Endothelial cell of umbilical vein (primary cell): ENCODE data around the gene SRRM2. TPM values are rescaled to one million over a fixed set of nuclear protein-coding genes. Genes with fewer than 3 reads are reported as not detected.

Experiments used
- BruUV-seq: library from RNA; stranded (reverse); fragments of 400-500 nt; replicated peaks from 2 replicates; lab custom pipeline; 2021; lab: Mats Ljungman, UMichigan
- CTCF ChIA-PET: fragments of 300-600, 350-600 bp; sonication (Branson Sonifier 250); formaldehyde crosslinking; loops from one replicate; lab custom pipeline; 2021; ENCODE audit warnings: antibody characterized with exemption, inconsistent platforms; lab: Charles Lee
- POLR2A ChIA-PET: fragments of 300-600, 350-600 bp; sonication (Branson Sonifier 250); formaldehyde crosslinking; loops from one replicate; lab custom pipeline; 2021; ENCODE audit warnings: antibody characterized with exemption, inconsistent platforms; lab: Charles Lee
- DNase-seq: peaks from one replicate; pipeline ENCODE4 v3.0.0-alpha.2; 2011; ENCODE audit warnings: low read depth, low spot score
- FAIRE-seq: peaks from 2 replicates; lab custom pipeline; 2011; peaks lifted over from hg19 to GRCh38; lab: Jason Lieb, UNC
- H2AFZ ChIP-seq: 2 replicates; pipeline ENCODE4 v1.6.0; 2012; ENCODE audit warnings: low read depth, low read length, control low read depth, inconsistent platforms
- H3K27ac ChIP-seq: 2 replicates; pipeline ENCODE4 v1.5.1; 2011; ENCODE audit warnings: low read depth, mild to moderate bottlenecking, control low read depth, low read length, moderate library complexity; ENCODE audit not compliant: insufficient read depth
- H3K27me3 ChIP-seq, 2 experiments: 2 replicates each; pipeline versions ENCODE4 v1.6.0 to v1.6.1; 2011; ENCODE audit warnings: low read length in 2 of 2, mixed read lengths in 1 of 2; ENCODE audit not compliant: control insufficient read depth in 2 of 2, insufficient read depth in 2 of 2
- H3K36me3 ChIP-seq, 2 experiments: 2 replicates in 1 of 2; 3 replicates in 1 of 2; pipeline ENCODE4 v1.5.1; 2011; ENCODE audit warnings: low read length in 2 of 2, mild to moderate bottlenecking in 1 of 2, moderate library complexity in 1 of 2; ENCODE audit not compliant: control insufficient read depth in 2 of 2, insufficient read depth in 2 of 2; ENCODE audit errors: extremely low read depth in 1 of 2
- H3K4me1 ChIP-seq: 3 replicates; pipeline ENCODE4 v1.5.1; 2011; ENCODE audit warnings: mild to moderate bottlenecking, low read length; ENCODE audit not compliant: control insufficient read depth, insufficient read depth; ENCODE audit errors: extremely low read depth
- H3K4me2 ChIP-seq: 2 replicates; pipeline ENCODE4 v1.6.1; 2011; ENCODE audit warnings: low read length, control low read depth, mixed read lengths; ENCODE audit not compliant: insufficient read depth
- H3K4me3 ChIP-seq, 3 experiments: fragments of 200-600 bp in 1 of 3; sonication (generic), shearing (Covaris generic) in 1 of 3; replicated peaks in 1 of 3; 2 replicates each; pipeline ENCODE4 v1.5.1; 2011 to 2016; ENCODE audit warnings: control low read depth in 3 of 3, low read length in 3 of 3, mild to moderate bottlenecking in 2 of 3, inconsistent platforms in 1 of 3, low read depth in 1 of 3, moderate library complexity in 1 of 3; ENCODE audit not compliant: insufficient read depth in 1 of 3
- H3K79me2 ChIP-seq: 2 replicates; pipeline ENCODE4 v1.6.0; 2012; ENCODE audit warnings: low read length, inconsistent platforms; ENCODE audit not compliant: control insufficient read depth, insufficient read depth
- H3K9ac ChIP-seq: replicated peaks from 2 replicates; pipeline ENCODE3; 2011; ENCODE audit warnings: low read length, control low read depth; ENCODE audit not compliant: insufficient read depth; ENCODE audit errors: extremely low read depth
- H3K9me1 ChIP-seq: replicated peaks from 3 replicates; pipeline ENCODE4 v1.6.0; 2011; ENCODE audit warnings: mild to moderate bottlenecking, low read length; ENCODE audit not compliant: control insufficient read depth, insufficient read depth; ENCODE audit errors: extremely low read depth
- H3K9me3 ChIP-seq: replicated peaks from 2 replicates; pipeline ENCODE4 v1.5.1; 2012; ENCODE audit warnings: low read length, inconsistent platforms; ENCODE audit not compliant: control insufficient read depth, insufficient read depth
- H4K20me1 ChIP-seq: replicated peaks from 2 replicates; pipeline ENCODE3; 2011; ENCODE audit warnings: mild to moderate bottlenecking, low read length; ENCODE audit not compliant: control insufficient read depth, insufficient read depth; ENCODE audit errors: extremely low read depth
- CTCF ChIP-seq, 2 donors: IDR thresholded peaks; 1 replicate in 1 of 2; 2 replicates in 1 of 2; pipeline ENCODE4 v1.5.1; 2011; ENCODE audit warnings: low read length in 2 of 2, mild to moderate bottlenecking in 2 of 2, moderate library complexity in 2 of 2, control low read depth in 1 of 2, inconsistent platforms in 1 of 2, low read depth in 1 of 2; ENCODE audit not compliant: insufficient read depth in 1 of 2; ENCODE audit errors: extremely low read depth in 1 of 2
- POLR2A ChIP-seq: IDR thresholded peaks from 2 replicates; pipeline ENCODE4 v1.6.1; 2012; ENCODE audit warnings: low read depth, mild to moderate bottlenecking, control low read depth, low read length
- POLR2AphosphoS5 ChIP-seq: IDR thresholded peaks from 2 replicates; pipeline ENCODE4 v1.6.1; 2012; ENCODE audit warnings: low read depth, mild to moderate bottlenecking, control low read depth, low read length, moderate library complexity; ENCODE audit not compliant: insufficient read depth
- dilution Hi-C: fragments of 300-500 bp; cut with MboI; formaldehyde crosslinking; loops from one replicate; pipeline ENCODE4 v1.15.0; 2019; ENCODE audit warnings: low sequenced_read_pairs; ENCODE audit not compliant: extremely low pct_ligation_motif_present
- intact Hi-C: fragments of 100-400 bp; cut with micrococcal nuclease; formaldehyde crosslinking; loops from one replicate; pipeline ENCODE4 v1.10.0; 2022
- polyA plus RNA-seq, 4 experiments: library from polyadenylated mRNA; depleted of rRNA in 3 of 4; stranded (reverse) in 3 of 4; unstranded in 1 of 4; fragments of >200 nt; gene quantifications; 2 replicates each; pipeline versions ENCODE4 v1.2.1 to v1.2.3, GENCODE V29; 2011 to 2012; ENCODE audit warnings: missing spikeins in 1 of 4
- total RNA-seq: library from RNA; stranded (reverse); gene quantifications from 2 replicates; pipeline ENCODE4 v1.2.3, GENCODE V29; 2021

SRRM2 gene
- total and polyA plus RNA-seq, 2 donors (not counting 3 experiments of a cell fraction or from before 2014, with no cell fraction given): 270 to 483 TPM

- POLR2A ChIA-PET: no interaction called here
Observed at GRCh38 chr16:2745116-2745890, 7.1 kb upstream of the SRRM2 start.

More at GRCh38 chr16:2745116-2745890, 7.1 kb upstream of the SRRM2 start:
- no peak for DNase-seq
- Histone ChIP-seq H3K27me3 (no peaks in the 10 kb centered on the region), H3K9ac (no peak overlapping the region), H3K4me2 (no peak overlapping the region), H3K36me3 (no peaks in the 10 kb centered on the region), H3K79me2 (no peaks in the 10 kb centered on the region), H2AFZ (no peak overlapping the region), H3K4me3 (no peak overlapping the region), H3K9me1 (no peaks in the 10 kb centered on the region), H3K27ac (no peak overlapping the region), H3K9me3 (no peaks in the 10 kb centered on the region), H4K20me1 (no peaks in the 10 kb centered on the region), H3K4me1 (no peaks in the 10 kb centered on the region)
- no TSS peak for BruUV-seq
- no peak for TF ChIP-seq POLR2A
- TF ChIP-seq POLR2AphosphoS5: no peak
- TF ChIP-seq CTCF (IDR thresholded peaks at IDR 0.05; ENCODE audit: extremely low read depth in 1 of 2, insufficient read depth in 1 of 2, low read depth in 1 of 2, low read length in 2 of 2): no peak
- dilution Hi-C loops: no loop called here
- intact Hi-C loops: no loop called here
- no peak for FAIRE-seq
- CTCF ChIA-PET: interaction anchor here (1.2 kb wide), 1 partner anchor 182 kb away, joined by 4 read pairs; no protein-coding TSS in a partner anchor
